Ovary (tissue), 9 donors: Measurements from ENCODE around the gene RERE. TPM values are rescaled to one million over a fixed set of nuclear protein-coding genes. Genes with fewer than 3 reads are reported as not detected.

Experiments used
- DNase-seq, 5 donors: peaks; one replicate each; pipeline ENCODE4 v3.0.0-alpha.2; 2019 to 2020
- H3K27ac ChIP-seq, 2 donors: fragments of 200-600 bp; one replicate each; pipeline versions ENCODE4 v1.5.1 to v1.8.0; 2019 to 2022
- H3K27me3 ChIP-seq: fragments of 200-600 bp; one replicate; pipeline ENCODE4 v1.8.0; 2022
- H3K36me3 ChIP-seq: fragments of 200-600 bp; sonication (generic); one replicate; pipeline ENCODE4 v1.5.1; 2019
- H3K4me1 ChIP-seq: one replicate; pipeline ENCODE4 v1.8.1; 2013; ENCODE audit warnings: mild to moderate bottlenecking, moderate library complexity; ENCODE audit not compliant: insufficient read depth
- H3K4me3 ChIP-seq: fragments of 200-600 bp; sonication (generic); one replicate; pipeline ENCODE4 v1.5.1; 2017
- H3K9me3 ChIP-seq, 2 donors: fragments of 200-600 bp in 1 of 2; sonication (generic) in 1 of 2; one replicate each; pipeline versions ENCODE4 v1.5.1 to v1.8.1; 2013 to 2019; ENCODE audit warnings: mild to moderate bottlenecking in 1 of 2, moderate library complexity in 1 of 2
- EP300 ChIP-seq: sonication (generic); formaldehyde crosslinking; IDR thresholded peaks from one replicate; pipeline ENCODE4 v1.6.1; 2017; ENCODE audit warnings: antibody characterized with exemption
- POLR2A ChIP-seq: fragments of 450-650 bp; IDR thresholded peaks from one replicate; pipeline ENCODE4 v1.6.1; 2017; ENCODE audit warnings: antibody characterized with exemption, mild to moderate bottlenecking, moderate library complexity
- WGBS, 3 donors: extraction: QIAGEN DNeasy Blood & Tissue Kit in 1 of 3; methylation state at CpG; one replicate each; pipeline versions ENCODE4 v1.1.5 to v1.1.7; 2013 to 2017; 5-methylcytosine and 5-hydroxymethylcytosine counted together
- intact Hi-C, 4 donors: fragments of 100-400 bp; cut with DNase I; formaldehyde crosslinking; loops; one replicate each; pipeline versions ENCODE4 v1.11.0 to v1.15.1; 2022 to 2023
- polyA plus RNA-seq, 2 donors: library from polyadenylated mRNA; stranded (reverse); fragments of 200-250 nt in 1 of 2; fragments of 350-450 nt in 1 of 2; fragmentation: Illumina TruSeq in 1 of 2; extraction: RNeasy Lipid Tissue Mini Kit (QIAGEN cat#74804) in 1 of 2; gene quantifications; one replicate each; pipeline ENCODE4 v1.2.3, GENCODE V29; 2013 to 2014
- total RNA-seq, 7 donors: library from RNA; depleted of rRNA in 2 of 7; stranded (reverse); fragments of >200 nt in 2 of 7; fragmentation: NEBNext Ultra II Directional in 3 of 7; extraction: Animal tissue kit (Norgen Biotek cat#: 25700) in 3 of 7; gene quantifications; one replicate each; pipeline versions ENCODE4 v1.1.0 to v1.2.4, GENCODE V29; 2016 to 2023
- TF ChIP-seq, protein P1 (sequence below), 3 donors: fragments of 450-650 bp in 2 of 3; fragments of 200-600 bp in 1 of 3; IDR thresholded peaks; one replicate each; pipeline versions ENCODE4 v1.5.1 to v1.8.0; 2016 to 2022; ENCODE audit warnings: antibody characterized with exemption in 3 of 3, mild to moderate bottlenecking in 1 of 3
- donor health status: DM: no; HTN: no; CAD: no; lungs with moderate emphysema.
- donor health status: DM: no; HTN: no; CAD: no.
- donor health status: Bipolar disorder and iron deficiency.
- donor health status: DM: yes; HTN: yes; CAD: no.
- donor health status: DM: no; HTN: no; CAD: no.
- donor health status: DM: yes; HTN: yes; CAD: no.

RERE gene
- total and polyA plus RNA-seq, 9 donors, result 36.7 to 119 (median 114) TPM

DNA sequence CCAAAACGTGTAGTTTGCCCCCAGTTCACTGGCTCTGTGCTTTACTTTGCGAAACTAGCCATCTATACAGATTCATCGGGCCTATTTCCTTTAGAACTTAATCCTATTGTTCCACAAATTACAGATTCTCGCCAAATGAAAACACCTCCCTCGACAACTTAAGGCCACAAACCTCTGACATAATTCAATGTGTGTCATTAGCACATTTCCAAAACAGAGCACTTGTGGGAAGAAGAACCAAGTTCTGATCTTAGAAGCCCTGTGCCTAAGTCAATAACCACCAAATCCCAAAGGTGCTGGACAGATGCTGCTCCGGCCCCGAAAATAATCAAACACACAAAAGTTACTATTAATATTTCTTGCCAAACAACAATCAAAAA, 405.6 kb downstream of the RERE start:
- no peak for DNase-seq
- H3K27ac ChIP-seq, result no peak overlapping the region
- WGBS, 3 donors, result 50 to 62% (median 60%) methylated on average over 7 of the region's 7 CpGs
- no peaks in the 10 kb centered on the region for H3K27me3 ChIP-seq
- no peak for TF ChIP-seq POLR2A
- TF ChIP-seq, protein P1, sequence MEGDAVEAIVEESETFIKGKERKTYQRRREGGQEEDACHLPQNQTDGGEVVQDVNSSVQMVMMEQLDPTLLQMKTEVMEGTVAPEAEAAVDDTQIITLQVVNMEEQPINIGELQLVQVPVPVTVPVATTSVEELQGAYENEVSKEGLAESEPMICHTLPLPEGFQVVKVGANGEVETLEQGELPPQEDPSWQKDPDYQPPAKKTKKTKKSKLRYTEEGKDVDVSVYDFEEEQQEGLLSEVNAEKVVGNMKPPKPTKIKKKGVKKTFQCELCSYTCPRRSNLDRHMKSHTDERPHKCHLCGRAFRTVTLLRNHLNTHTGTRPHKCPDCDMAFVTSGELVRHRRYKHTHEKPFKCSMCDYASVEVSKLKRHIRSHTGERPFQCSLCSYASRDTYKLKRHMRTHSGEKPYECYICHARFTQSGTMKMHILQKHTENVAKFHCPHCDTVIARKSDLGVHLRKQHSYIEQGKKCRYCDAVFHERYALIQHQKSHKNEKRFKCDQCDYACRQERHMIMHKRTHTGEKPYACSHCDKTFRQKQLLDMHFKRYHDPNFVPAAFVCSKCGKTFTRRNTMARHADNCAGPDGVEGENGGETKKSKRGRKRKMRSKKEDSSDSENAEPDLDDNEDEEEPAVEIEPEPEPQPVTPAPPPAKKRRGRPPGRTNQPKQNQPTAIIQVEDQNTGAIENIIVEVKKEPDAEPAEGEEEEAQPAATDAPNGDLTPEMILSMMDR (IDR thresholded peaks at IDR 0.05), result no peak
- no peak for TF ChIP-seq EP300
- H3K4me3 ChIP-seq, result no peak overlapping the region
- H3K9me3 ChIP-seq, result no peaks in the 10 kb centered on the region
- intact Hi-C loops, result loop anchor here in 1 of 4 donors (10.0 kb wide), 1 partner anchor 153 kb away; no protein-coding TSS in a partner anchor
- no peaks in the 10 kb centered on the region for H3K36me3 ChIP-seq
- H3K4me1 ChIP-seq, result peaks cover 44% of the 10 kb centered on the region

DNA sequence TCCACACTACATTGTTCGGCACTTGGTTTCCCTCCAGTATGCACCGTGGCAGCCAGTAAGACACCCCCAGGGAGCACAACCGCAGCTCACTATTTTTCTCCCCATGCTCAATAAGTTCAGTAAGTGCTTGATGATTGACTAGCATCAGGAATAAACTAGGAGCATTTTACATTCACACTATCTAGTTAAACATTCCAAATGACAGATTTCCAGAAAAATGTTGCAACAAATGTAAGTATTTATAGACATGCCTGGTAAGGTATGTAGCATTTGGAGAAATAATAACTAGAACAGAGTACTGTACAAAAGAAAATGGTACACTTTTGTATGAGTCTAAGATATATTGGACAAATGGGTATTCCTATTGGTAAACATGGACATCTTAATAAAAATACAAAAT, 406.6 kb downstream of the RERE start:
- no peaks in the 10 kb centered on the region for H3K27me3 ChIP-seq
- H3K4me3 ChIP-seq, result no peak overlapping the region
- WGBS, 3 donors, result 83 to 94% (median 92%) methylated on average over 3 of the region's 3 CpGs
- no peaks in the 10 kb centered on the region for H3K36me3 ChIP-seq
- intact Hi-C loops, result loop anchor here in 1 of 4 donors (10.0 kb wide), 1 partner anchor 154 kb away; no protein-coding TSS in a partner anchor
- no peak overlapping the region for H3K27ac ChIP-seq
- DNase-seq, result no peak
- peaks cover 44% of the 10 kb centered on the region for H3K4me1 ChIP-seq
- TF ChIP-seq EP300 (no peak), POLR2A (no peak)
- TF ChIP-seq, protein P1 (IDR thresholded peaks at IDR 0.05), result no peak
- H3K9me3 ChIP-seq, result no peaks in the 10 kb centered on the region

DNA sequence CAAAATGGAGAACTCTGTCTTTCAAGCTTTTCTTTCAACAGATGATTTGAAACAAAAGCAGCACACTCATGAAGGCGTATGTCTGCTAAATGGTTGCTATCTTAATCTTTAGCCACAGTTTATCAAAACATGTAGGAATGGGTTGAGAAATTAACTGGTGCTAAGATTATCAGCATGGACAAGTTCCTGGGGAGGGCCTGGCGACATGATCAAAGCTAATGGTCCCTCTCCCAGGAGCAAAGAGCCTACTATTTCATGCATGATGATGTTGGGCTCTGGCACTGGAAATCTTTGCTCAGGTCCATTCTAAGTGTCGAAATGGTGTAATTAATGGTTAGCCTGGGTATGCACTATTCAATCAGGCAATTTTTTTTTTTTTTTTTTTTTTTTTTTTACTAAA, 407.8 kb downstream of the RERE start:
- Histone ChIP-seq H3K4me1 (peaks cover 41% of the 10 kb centered on the region), H3K4me3 (no peak overlapping the region), H3K9me3 (no peaks in the 10 kb centered on the region), H3K27ac (peak overlapping the region in 1 of 2 donors; percentile 45), H3K36me3 (no peaks in the 10 kb centered on the region), H3K27me3 (no peaks in the 10 kb centered on the region)
- TF ChIP-seq EP300 (no peak), POLR2A (no peak)
- TF ChIP-seq, protein P1 (IDR thresholded peaks at IDR 0.05), result no peak
- 44 to 46% (median 46%) methylated on average over 3 of the region's 3 CpGs for WGBS, 3 donors
- DNase-seq, result no peak
- intact Hi-C loops, result loop anchor here in 2 of 4 donors (10.0 kb wide), 2 partner anchors 55 to 155 kb away; no protein-coding TSS in a partner anchor

DNA sequence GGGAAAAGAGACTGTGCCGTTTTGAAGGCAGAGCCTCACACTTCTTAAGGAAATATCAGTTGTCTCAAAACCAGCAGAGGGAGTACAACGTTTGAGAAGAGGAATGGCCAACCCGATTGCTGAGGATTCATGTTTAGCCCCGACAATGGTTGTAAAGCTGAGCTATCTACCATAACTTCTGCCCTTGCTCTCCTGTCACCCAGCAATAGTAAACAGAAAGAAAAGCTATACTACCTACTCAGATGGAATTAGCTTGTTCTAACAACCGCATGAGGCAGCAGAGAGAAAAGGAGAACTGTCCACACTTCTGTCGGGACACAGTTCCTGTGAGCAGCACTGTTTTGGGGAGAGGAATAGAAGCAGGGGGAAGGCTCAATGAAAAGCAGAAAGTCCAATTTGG, 408.3 kb downstream of the RERE start:
- intact Hi-C loops, result loop anchor here in 1 of 4 donors (10.0 kb wide), 1 partner anchor 54 kb away; no protein-coding TSS in a partner anchor
- Histone ChIP-seq H3K36me3 (no peaks in the 10 kb centered on the region), H3K4me3 (peak overlapping the region; percentile 19), H3K4me1 (peaks cover 41% of the 10 kb centered on the region), H3K27me3 (no peaks in the 10 kb centered on the region), H3K27ac (peak overlapping the region in 1 of 2 donors; percentile 45), H3K9me3 (no peaks in the 10 kb centered on the region)
- DNase-seq, result no peak
- TF ChIP-seq POLR2A (no peak), EP300 (no peak)
- TF ChIP-seq, protein P1 (IDR thresholded peaks at IDR 0.05), result peak in 2 of 3 donors; percentile 31 to 62
- WGBS, 3 donors, result 1 to 4% (median 2%) methylated on average over 6 of the region's 6 CpGs
